GM12892 (cell line): ENCODE data around the gene ARL15.

Source experiments
- POLR2A ChIP-seq: IDR thresholded peaks from 2 replicates; pipeline ENCODE4 v1.6.1; 2011; ENCODE audit warnings: low read depth, low read length, control low read depth
- POLR2AphosphoS5 ChIP-seq: IDR thresholded peaks from 2 replicates; pipeline ENCODE4 v1.6.1; 2011; ENCODE audit warnings: low read depth, low read length, control low read depth
- TAF1 ChIP-seq: IDR thresholded peaks from 2 replicates; pipeline ENCODE4 v1.6.1; 2011; ENCODE audit warnings: low read depth, mild to moderate bottlenecking, control low read depth, low read length, borderline replicate concordance

GRCh38 chr5:54160329-54160728 is 150.0 kb downstream of the ARL15 start:
- TF ChIP-seq POLR2A = no peak
- TF ChIP-seq POLR2AphosphoS5 = no peak
- TF ChIP-seq TAF1 = no peak
